GM19351 (cell line): ENCODE results near the gene TSC22D2.
"Not testable (repeated sequence)": the region's sequence is repeated elsewhere in the genome, so short reads cannot be mapped to it uniquely, and the experiment has no call there.

Experiments
- ATAC-seq: cut with Tn5 transposase; IDR thresholded peaks from one replicate; pipeline ENCODE4 v1.9.1; 2021; ENCODE audit warnings: mild to moderate bottlenecking, moderate library complexity; ENCODE audit not compliant: unreplicated experiment

Gene TSC22D2

GRCh38 chr3:150479370-150479769 lies 71.3 kb downstream of the TSC22D2 start:
- no peak for ATAC-seq

GRCh38 chr3:150480877-150481276 lies 72.8 kb downstream of the TSC22D2 start:
- ATAC-seq: no peak

- no peak for ATAC-seq
Observed at GRCh38 chr3:150483226-150483625, 75.1 kb downstream of the TSC22D2 start.

GRCh38 chr3:150484410-150484809 lies 76.3 kb downstream of the TSC22D2 start:
- no peak for ATAC-seq

- ATAC-seq: no peak
Observed at GRCh38 chr3:150488867-150489266, 80.8 kb downstream of the TSC22D2 start.

GRCh38 chr3:150490277-150490986 lies 82.3 kb downstream of the TSC22D2 start:
- no peak for ATAC-seq

GRCh38 chr3:150494411-150494977 lies 86.4 kb downstream of the TSC22D2 start:
- ATAC-seq: no peak

GRCh38 chr3:150495149-150495548 lies 87.1 kb downstream of the TSC22D2 start:
- ATAC-seq: no peak

GRCh38 chr3:150495563-150496168 lies 87.6 kb downstream of the TSC22D2 start:
- no peak for ATAC-seq

GRCh38 chr3:150497956-150498355 lies 89.9 kb downstream of the TSC22D2 start:
- ATAC-seq: no peak

- not testable (repeated sequence) for ATAC-seq
Observed at GRCh38 chr3:150500960-150501359, 92.9 kb downstream of the TSC22D2 start.

GRCh38 chr3:150503402-150504099 lies 95.5 kb downstream of the TSC22D2 start:
- ATAC-seq: no peak

GRCh38 chr3:150504483-150504882 lies 96.4 kb downstream of the TSC22D2 start:
- no peak for ATAC-seq

GRCh38 chr3:150508401-150508800 lies 100.3 kb downstream of the TSC22D2 start:
- ATAC-seq: no peak

- ATAC-seq: no peak
Observed at GRCh38 chr3:150509780-150510179, 101.7 kb downstream of the TSC22D2 start.

- no peak for ATAC-seq
Observed at GRCh38 chr3:150511122-150511821, 103.2 kb downstream of the TSC22D2 start.

GRCh38 chr3:150515210-150515609 lies 107.1 kb downstream of the TSC22D2 start:
- ATAC-seq: no peak
